Measurements from ENCODE around the gene BRSK2.

The BRSK2 gene

DNA sequence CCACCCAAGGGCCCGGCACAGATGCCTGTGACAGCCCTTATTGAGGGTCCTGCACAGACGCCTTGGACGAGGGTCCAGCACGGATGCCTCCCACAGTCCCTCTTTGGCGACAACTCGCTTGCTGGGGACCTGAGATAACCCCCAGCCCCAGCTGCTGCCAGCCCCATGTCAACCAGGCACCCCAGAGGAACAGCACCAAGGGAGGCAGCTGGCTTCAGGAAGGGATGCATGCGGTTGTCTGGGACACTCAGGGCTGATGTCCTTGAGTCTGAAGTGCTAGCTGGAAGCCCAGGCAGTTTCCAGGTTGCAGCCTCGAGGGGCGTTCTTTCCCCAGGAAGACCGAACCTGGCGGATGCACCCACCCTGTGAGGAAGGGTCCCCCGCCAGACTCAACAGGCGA is 63.0 kb downstream of the BRSK2 start:
- no peak for DNase-seq (ENCODE audit: low read depth in 2 of 2)

- no peak for DNase-seq (ENCODE audit: low read depth in 2 of 2)
Observed at GRCh38 chr11:1453611-1454034, 63.9 kb downstream of the BRSK2 start.

- DNase-seq (ENCODE audit: low read depth in 2 of 2), result no peak
Observed at GRCh38 chr11:1454576-1454975, 64.8 kb downstream of the BRSK2 start.

- DNase-seq (ENCODE audit: low read depth in 2 of 2), result no peak
Observed at GRCh38 chr11:1455032-1455762, 65.5 kb downstream of the BRSK2 start.

- DNase-seq (ENCODE audit: low read depth in 2 of 2), result no peak
Observed at GRCh38 chr11:1455763-1456060, 66.0 kb downstream of the BRSK2 start.

GRCh38 chr11:1456176-1456575 is 66.4 kb downstream of the BRSK2 start:
- no peak for DNase-seq (ENCODE audit: low read depth in 2 of 2)

DNA sequence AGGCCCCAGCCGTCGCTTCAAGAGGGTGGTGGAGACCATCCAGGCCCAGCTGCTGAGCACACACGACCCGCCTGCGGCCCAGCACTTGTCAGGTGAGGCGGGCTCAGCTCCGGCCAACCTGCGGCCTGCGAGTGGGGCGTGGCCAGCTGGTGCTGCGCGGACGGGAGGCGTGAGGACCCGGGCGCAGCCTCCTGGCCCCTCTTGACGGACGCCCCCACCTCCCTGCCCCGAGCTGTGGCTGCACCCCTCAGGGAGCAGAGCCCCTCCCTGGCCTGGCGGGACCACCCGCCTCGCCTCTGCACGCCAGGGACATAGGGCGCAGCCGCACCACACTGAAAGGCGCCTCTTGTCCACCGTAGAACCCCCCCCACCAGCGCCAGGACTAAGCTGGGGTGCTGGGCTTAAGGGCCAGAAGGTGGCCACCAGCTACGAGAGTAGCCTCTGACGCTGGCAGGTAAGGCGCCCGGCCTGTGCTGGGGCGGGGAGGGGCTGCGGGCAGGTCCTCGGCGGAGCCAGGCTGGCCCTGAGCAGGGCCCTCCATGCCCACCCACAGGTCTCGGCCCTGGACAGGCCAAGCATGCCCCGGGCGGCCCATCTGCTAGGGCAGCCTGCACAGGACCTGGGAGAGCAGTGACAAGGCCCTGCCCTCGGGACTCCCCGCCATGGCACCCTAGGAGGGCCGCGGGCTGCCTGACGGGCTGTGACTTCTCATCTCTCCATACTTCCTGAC is 67.0 kb downstream of the BRSK2 start:
- no peak for DNase-seq (ENCODE audit: low read depth in 2 of 2)

DNA sequence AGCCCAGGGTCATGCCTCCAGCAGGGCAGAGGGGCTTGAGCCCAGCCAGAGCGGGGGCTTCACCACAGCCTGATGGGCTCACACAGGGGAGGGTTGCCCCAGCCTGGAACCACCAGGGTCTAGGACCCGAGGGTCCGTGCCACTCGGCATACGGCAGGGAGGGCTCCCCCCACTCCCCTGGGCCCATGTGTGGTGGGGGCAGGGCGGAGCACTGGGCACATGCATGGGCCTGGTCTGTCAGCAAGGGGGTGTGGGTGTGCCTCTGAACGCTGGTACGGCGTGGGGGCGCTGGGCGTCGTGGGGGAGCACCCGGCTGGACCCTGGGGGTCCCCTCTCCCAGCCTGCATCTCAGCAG is 67.6 kb downstream of the BRSK2 start:
- no peak for DNase-seq (ENCODE audit: low read depth in 2 of 2)

DNA sequence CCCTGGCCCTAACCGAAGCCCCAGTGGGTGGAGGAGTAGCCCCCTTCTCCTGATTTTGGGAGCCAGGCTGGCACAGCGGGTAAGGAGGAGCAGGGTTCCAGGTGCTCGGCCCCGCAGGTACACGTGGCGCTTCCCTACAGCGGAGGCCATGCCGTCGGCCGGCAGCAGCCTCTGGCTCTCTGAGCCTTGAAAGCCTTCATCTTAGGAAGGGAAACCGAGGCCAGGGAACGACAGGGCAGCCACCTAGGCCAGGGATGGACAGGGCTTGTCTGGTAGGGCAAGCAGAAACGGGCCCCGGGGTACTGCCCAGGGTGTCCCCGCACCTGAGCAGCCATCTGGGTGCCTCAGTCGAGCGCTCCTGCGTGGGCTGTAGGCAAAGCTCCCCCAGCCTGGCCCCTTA is 68.1 kb downstream of the BRSK2 start:
- no peak for DNase-seq (ENCODE audit: low read depth in 2 of 2)

DNA sequence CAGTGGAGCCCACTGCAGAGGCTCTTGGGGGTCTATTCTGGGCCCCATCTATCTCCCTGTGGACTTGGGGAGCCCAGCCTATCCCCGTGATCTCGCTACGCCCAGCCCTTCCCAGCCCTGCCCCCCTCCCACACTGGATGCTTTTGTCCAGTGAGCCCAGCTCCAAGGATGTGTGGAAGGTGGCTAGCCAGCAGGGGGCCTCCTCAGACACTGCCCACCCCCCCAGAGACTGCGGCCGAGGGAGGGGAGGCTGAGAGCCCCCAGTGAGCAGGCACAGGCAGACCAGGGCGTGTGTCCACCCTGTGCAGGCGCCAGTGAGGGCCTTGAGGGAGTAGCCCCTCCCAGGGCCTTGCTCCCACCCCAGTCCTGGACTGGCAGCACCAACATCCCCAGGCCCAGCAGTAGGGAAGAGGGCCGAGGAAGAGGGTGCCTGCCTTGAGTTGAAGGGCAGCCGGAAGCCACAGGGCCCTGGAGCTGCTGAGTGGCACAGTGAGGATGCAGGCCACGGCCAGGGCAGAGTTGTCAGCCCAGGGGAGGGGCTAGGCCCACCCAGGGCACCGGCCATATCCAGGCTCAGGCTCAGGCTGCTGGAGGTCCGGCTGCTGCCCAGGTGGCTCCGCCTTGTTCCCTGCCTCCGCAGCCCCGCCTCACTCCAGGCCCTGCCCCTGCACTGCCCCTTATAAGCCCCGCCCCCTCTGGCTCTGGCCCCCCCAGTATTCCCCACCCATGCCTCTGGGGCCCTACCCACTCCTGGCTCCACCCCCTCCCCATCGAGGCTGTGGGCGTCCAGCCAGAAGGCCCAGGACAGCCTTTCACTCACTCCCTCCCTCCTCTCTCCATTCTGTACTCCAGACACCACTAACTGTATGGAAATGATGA is 68.8 kb downstream of the BRSK2 start:
- DNase-seq (ENCODE audit: low read depth in 2 of 2), result no peak

- no peak for DNase-seq (ENCODE audit: low read depth in 2 of 2)
Observed at GRCh38 chr11:1459219-1459575, 69.5 kb downstream of the BRSK2 start.

DNA sequence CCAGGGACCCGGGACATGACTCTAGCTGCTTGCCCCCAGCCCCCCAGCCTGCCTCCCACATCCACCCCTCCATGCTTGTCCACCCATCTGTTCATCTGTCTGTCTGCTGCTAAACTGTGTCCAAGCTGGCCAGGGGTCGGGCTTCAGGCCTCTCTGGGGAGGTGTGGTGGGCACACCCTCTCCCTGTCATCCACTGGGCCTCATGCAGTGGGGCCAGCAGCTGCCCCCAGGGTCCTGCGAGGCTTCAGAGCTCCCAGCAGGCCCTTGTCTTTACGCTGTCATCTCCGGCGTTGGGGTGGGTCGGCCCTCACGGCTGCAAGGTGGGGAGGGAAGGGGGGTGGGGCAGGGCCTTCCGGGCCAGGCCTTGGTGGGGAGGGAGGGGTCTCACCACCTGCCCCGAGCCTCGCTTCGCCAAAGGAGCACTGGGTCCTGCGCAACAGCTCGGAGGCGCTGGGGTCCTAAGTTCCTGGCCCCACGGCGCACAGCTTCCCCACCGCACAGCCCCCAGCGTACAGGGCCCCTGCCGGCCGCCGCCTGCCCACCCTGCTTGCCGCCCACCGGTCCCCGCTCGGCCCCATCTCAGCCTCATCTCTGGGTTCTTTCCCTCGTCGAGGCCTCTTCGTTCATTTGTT is 70.1 kb downstream of the BRSK2 start:
- no peak for DNase-seq (ENCODE audit: low read depth in 2 of 2)

DNA sequence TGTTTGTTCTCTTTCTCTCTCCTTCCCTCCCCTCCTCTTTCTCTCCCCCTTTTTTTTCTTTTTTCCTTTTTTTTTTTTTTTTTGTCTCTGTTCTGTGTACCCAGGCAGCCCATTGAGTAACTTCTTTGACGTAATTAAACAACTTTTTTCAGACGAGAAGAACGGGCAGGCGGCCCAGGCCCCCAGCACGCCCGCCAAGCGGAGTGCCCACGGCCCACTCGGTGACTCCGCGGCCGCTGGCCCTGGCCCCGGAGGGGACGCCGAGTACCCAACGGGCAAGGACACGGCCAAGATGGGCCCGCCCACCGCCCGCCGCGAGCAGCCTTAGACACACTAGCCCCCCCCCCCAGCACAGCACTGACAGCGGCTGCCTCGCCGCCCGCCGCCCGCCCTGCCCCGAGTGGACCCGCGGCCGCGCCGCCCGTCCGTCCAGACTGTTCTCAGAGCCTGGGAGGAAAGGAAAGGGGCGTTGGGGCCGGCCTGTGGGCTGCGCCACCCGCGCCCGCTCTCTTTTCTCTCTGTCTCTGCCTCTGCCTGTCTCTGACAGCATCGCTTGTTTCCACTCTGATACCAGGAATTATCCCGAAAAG is 70.8 kb downstream of the BRSK2 start:
- DNase-seq (ENCODE audit: low read depth in 2 of 2), result no peak

- no peak for DNase-seq (ENCODE audit: low read depth in 2 of 2)
Observed at GRCh38 chr11:1460986-1461825, 71.5 kb downstream of the BRSK2 start.

- no peak for DNase-seq (ENCODE audit: low read depth in 2 of 2)
Observed at GRCh38 chr11:1461826-1462697, 72.3 kb downstream of the BRSK2 start.

- DNase-seq (ENCODE audit: low read depth in 2 of 2), result no peak
Observed at GRCh38 chr11:1462698-1462975, 72.9 kb downstream of the BRSK2 start.

- no peak for DNase-seq (ENCODE audit: low read depth in 2 of 2)
Observed at GRCh38 chr11:1463056-1463455, 73.3 kb downstream of the BRSK2 start.

GRCh38 chr11:1466784-1467183 is 77.0 kb downstream of the BRSK2 start:
- no peak for DNase-seq (ENCODE audit: low read depth in 2 of 2)

GRCh38 chr11:1467270-1467669 is 77.5 kb downstream of the BRSK2 start:
- no peak for DNase-seq (ENCODE audit: low read depth in 2 of 2)

DNA sequence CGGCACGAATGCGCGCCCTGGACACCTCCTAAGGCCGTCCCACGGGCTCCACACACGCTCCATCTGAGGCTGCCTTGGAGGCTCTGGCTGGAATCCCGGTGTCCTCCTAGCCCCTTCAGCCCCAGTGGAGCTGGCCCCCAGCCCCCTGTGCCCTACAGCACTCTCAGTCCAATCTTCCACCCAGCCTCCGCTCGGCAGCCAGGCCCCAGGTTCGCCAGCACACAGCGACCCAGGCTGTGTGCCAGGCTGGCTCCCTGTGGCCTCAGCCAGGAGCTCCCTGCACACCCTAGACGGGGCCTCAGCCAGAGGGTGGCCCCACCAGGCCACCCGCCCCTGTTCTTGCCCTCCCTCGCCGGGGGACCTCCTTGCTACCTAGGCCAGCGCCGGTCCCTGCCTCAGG is 78.3 kb downstream of the BRSK2 start:
- no peak for DNase-seq (ENCODE audit: low read depth in 2 of 2)
